Ishikawa (cell line): Measurements from ENCODE around the gene OXLD1.

Experiments
- CEBPB ChIP-seq: IDR thresholded peaks from 2 replicates; pipeline ENCODE4 v1.6.1; 2012
- CREB1 ChIP-seq: IDR thresholded peaks from 2 replicates; pipeline ENCODE4 v1.6.1; 2012; ENCODE audit warnings: low read depth
- EGR1 ChIP-seq: IDR thresholded peaks from 2 replicates; pipeline ENCODE4 v1.6.1; 2012
- EP300 ChIP-seq: IDR thresholded peaks from 2 replicates; pipeline ENCODE4 v1.6.1; 2012; ENCODE audit warnings: borderline replicate concordance
- FOXM1 ChIP-seq: IDR thresholded peaks from 2 replicates; pipeline ENCODE4 v1.6.1; 2012; ENCODE audit warnings: low read depth, borderline replicate concordance
- NFIC ChIP-seq: IDR thresholded peaks from 2 replicates; pipeline ENCODE4 v1.6.1; 2012
- RAD21 ChIP-seq: IDR thresholded peaks from 2 replicates; pipeline ENCODE4 v1.6.1; 2012; ENCODE audit warnings: low read depth
- TAF1 ChIP-seq: IDR thresholded peaks from 2 replicates; pipeline ENCODE4 v1.6.1; 2012; ENCODE audit warnings: low read depth, mild to moderate bottlenecking
- TCF12 ChIP-seq: IDR thresholded peaks from 2 replicates; pipeline ENCODE4 v1.6.1; 2012; ENCODE audit warnings: low read depth
- TEAD4 ChIP-seq: IDR thresholded peaks from 2 replicates; pipeline ENCODE4 v1.6.1; 2012
- YY1 ChIP-seq: IDR thresholded peaks from 2 replicates; pipeline ENCODE4 v1.6.1; 2012; ENCODE audit warnings: low read depth
- ZBTB7A ChIP-seq: IDR thresholded peaks from 2 replicates; pipeline ENCODE4 v1.6.1; 2012; ENCODE audit warnings: low read depth
- TF ChIP-seq, protein P1 (sequence below): IDR thresholded peaks from 2 replicates; pipeline ENCODE4 v1.6.1; 2012
- TF ChIP-seq, protein P2 (sequence below): IDR thresholded peaks from 2 replicates; pipeline ENCODE4 v1.6.1; 2012
- TF ChIP-seq, protein P3 (sequence below): IDR thresholded peaks from 2 replicates; pipeline ENCODE4 v1.6.1; 2012; ENCODE audit warnings: low read depth, mild to moderate bottlenecking

OXLD1 gene

DNA sequence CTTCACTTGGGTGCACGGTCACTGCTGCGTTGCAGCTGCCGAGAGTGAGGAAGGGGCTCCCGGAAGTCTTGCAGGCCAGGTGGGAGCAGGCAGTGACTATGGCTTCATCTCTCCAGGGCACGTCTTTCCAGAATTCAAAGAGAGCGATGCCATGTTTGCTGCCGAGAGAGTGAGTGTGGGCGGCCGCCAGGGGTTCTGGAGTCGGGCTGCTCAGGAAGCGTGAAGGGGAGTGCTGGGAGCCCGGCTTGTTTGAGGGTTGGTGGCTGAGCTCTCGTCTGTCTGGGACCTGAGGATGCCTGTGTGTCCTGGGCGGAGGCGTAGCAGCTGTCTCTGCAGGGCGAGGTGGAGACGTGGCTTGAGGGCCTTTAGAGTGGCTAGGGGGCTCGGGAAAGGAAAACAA, 23.7 kb upstream of the OXLD1 start:
- TF ChIP-seq TCF12 = no peak
- no peak for TF ChIP-seq RAD21
- no peak for TF ChIP-seq YY1
- TF ChIP-seq CREB1 = no peak
- TF ChIP-seq, protein P1, sequence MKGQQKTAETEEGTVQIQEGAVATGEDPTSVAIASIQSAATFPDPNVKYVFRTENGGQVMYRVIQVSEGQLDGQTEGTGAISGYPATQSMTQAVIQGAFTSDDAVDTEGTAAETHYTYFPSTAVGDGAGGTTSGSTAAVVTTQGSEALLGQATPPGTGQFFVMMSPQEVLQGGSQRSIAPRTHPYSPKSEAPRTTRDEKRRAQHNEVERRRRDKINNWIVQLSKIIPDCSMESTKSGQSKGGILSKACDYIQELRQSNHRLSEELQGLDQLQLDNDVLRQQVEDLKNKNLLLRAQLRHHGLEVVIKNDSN = no peak
- no peak for TF ChIP-seq EP300
- TF ChIP-seq CEBPB = no peak
- TF ChIP-seq, protein P2, sequence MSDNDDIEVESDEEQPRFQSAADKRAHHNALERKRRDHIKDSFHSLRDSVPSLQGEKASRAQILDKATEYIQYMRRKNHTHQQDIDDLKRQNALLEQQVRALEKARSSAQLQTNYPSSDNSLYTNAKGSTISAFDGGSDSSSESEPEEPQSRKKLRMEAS = no peak
- TF ChIP-seq ZBTB7A = no peak
- TF ChIP-seq NFIC = no peak
- TF ChIP-seq EGR1 = no peak
- TF ChIP-seq FOXM1 = no peak
- TF ChIP-seq, protein P3, sequence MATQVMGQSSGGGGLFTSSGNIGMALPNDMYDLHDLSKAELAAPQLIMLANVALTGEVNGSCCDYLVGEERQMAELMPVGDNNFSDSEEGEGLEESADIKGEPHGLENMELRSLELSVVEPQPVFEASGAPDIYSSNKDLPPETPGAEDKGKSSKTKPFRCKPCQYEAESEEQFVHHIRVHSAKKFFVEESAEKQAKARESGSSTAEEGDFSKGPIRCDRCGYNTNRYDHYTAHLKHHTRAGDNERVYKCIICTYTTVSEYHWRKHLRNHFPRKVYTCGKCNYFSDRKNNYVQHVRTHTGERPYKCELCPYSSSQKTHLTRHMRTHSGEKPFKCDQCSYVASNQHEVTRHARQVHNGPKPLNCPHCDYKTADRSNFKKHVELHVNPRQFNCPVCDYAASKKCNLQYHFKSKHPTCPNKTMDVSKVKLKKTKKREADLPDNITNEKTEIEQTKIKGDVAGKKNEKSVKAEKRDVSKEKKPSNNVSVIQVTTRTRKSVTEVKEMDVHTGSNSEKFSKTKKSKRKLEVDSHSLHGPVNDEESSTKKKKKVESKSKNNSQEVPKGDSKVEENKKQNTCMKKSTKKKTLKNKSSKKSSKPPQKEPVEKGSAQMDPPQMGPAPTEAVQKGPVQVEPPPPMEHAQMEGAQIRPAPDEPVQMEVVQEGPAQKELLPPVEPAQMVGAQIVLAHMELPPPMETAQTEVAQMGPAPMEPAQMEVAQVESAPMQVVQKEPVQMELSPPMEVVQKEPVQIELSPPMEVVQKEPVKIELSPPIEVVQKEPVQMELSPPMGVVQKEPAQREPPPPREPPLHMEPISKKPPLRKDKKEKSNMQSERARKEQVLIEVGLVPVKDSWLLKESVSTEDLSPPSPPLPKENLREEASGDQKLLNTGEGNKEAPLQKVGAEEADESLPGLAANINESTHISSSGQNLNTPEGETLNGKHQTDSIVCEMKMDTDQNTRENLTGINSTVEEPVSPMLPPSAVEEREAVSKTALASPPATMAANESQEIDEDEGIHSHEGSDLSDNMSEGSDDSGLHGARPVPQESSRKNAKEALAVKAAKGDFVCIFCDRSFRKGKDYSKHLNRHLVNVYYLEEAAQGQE = no peak
- TF ChIP-seq TAF1 = no peak
- TF ChIP-seq TEAD4 = no peak

DNA sequence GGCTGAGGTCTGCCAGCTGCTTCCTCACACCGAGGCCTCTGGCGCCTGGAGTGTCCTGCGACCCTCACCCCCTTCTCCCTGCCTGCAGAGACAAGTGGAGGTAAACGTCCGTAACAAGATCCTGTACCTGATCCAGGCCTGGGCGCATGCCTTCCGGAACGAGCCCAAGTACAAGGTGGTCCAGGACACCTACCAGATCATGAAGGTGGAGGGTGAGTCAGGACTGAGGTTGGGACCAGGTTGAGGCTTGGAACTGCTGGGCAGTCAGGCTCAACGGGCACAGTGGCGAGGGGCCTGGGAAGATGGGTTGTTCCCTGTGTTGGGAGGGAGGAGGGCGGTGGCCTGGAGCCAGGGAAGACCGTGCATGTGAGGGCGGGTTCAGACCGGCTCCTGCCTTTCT, 22.2 kb upstream of the OXLD1 start:
- TF ChIP-seq CEBPB (no peak), FOXM1 (no peak), EGR1 (no peak), ZBTB7A (no peak), TCF12 (no peak), TEAD4 (no peak), RAD21 (no peak), NFIC (no peak), EP300 (no peak), YY1 (no peak), CREB1 (no peak), TAF1 (no peak)
- TF ChIP-seq, protein P3 = no peak
- TF ChIP-seq, protein P1 = no peak
- TF ChIP-seq, protein P2 = no peak

DNA sequence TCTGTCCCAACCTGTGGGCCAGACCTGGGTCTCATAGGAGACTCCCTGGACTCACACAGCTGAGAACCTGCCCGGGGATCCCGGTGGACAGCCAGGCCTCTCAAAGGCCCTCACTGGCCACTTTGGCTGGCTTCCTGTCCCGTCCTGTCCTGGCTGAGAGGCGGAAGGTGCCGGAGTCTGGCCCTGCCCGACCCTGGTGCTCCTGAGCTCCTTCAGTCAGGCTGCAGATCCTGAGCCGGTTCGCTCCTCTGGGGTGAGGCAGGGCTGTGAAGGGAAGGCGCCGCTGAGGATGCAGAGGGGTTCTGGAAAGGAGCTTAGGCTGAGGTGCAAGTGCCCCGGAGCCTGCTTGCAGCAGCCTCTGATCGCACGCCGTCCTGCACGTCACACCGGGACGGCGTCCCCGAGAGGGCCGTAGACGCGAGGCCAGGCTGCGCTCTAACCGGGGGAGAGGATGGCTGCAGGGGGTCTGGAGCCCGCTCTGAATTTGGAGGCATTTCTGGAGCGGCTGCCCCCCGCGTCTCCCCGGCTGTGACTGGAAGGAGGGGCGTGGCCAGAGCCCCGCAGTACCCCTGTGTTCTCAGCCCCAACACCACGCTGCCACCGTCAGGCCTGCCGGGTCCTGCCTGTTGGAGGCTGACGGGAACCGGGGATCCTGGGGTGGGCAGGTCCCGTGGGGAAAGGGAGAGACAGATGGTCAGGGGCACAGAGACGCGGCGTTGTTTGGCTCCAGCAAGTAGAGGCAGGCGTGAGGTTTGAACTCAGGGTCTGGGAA, 21.6 kb upstream of the OXLD1 start:
- no peak for TF ChIP-seq EP300
- TF ChIP-seq, protein P2 = no peak

DNA sequence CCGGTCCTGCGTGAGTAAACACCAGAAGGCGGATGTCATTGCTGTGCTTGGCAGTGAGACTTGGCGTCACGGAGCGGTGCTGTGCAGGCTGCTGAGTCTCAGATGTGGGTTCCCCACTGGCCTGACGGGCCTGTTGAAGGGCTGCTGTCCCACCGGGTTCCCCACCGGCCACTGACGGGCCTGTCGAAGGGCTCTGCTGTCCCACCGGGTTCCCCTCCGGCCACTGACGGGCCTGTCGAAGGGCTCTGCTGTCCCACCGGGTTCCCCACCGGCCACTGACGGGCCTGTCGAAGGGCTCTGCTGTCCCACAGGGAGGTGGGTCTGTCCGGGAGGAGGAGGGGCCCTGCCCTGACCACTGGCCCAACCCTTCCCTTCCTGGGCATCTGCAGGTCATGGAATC, 20.2 kb upstream of the OXLD1 start:
- TF ChIP-seq RAD21 (no peak), EGR1 (no peak), TCF12 (no peak), CREB1 (no peak), TAF1 (no peak), NFIC (no peak), TEAD4 (no peak), EP300 (no peak), ZBTB7A (no peak), FOXM1 (no peak), CEBPB (no peak), YY1 (no peak)
- TF ChIP-seq, protein P1 = no peak
- TF ChIP-seq, protein P3 = no peak
- TF ChIP-seq, protein P2 = no peak
